HG02943 (cell line): ENCODE measurements around the gene AFG1L.
"Not testable (repeated sequence)": the region's sequence is repeated elsewhere in the genome, so short reads cannot be mapped to it uniquely, and the experiment has no call there.

ENCODE experiments used
- ATAC-seq: cut with Tn5 transposase; IDR thresholded peaks from one replicate; pipeline ENCODE4 v1.9.1; 2021; ENCODE audit warnings: mild to moderate bottlenecking, low read depth, moderate library complexity; ENCODE audit not compliant: unreplicated experiment

AFG1L gene

GRCh38 chr6:108343894-108344293 is 49.0 kb downstream of the AFG1L start:
- no peak for ATAC-seq

DNA sequence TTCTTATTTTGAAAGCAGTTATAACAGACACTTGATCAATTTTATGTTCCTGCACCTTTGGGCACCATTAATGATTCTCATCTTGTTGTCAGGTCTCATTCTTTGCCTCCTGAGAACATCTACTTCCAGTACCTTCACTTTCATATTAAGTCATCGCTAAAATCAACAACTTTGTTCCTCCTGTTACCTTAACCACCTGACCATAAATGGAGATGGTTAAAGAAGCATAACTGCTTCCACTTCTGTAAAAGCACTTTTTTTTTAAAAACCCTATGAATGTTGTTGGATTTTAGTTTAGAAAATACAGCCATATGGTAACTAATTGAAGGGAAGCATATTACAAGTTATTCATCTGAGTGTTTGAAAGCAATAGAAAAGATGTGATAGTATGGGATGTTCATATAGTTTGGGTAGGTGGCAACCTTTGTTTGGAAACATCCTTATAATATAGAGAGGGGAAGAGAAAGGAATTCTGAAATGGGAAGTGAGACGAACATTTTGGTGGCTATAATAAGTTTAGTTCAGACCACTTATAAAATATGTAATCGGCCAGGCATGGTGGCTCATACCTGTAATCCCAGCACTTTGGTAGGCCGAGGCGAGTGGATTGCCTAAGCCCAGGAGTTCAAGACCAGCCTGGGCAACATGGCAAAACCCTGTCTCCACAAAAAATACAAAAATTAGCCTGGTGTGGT is 53.9 kb downstream of the AFG1L start:
- peak; percentile 66 for ATAC-seq

GRCh38 chr6:108350528-108350927 is 55.7 kb downstream of the AFG1L start:
- peak; percentile 71 for ATAC-seq

DNA sequence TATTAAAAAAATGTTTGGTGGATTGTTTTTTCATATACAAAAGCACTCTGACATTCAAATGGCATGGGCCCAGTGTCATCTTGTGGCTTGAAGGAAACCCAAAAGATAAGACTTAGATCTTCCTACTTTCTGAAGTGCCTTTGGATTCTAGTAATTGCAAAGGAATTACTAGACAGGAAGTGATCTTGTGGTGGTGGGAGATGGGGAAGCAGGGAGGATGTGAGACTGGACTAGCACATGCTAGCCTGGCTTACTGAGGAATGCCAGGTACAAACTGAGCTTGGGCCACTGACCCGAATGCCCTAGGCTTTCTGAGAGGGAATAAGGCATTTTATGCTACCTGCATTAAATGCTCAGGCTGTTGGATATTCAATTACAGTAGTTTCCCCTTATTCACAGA is 59.0 kb downstream of the AFG1L start:
- no peak for ATAC-seq

DNA sequence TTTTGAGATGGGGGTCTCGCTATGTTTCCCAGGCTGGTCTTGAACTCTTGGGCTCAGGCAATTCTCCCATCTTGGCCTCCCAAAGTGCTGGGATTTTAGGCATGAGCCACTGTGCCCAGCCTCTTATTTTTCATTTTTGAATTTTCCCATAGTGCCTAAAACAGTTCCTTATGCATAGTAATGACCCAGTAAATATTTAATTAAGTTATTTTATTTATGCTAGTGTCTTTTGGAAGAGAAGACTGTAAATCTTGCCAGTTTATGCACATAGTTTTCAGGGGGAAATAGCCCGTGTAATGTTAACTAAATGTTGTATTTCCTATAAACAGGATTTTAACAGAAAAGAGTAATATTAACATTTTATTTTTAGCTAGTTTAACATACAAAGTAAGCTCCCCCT is 60.3 kb downstream of the AFG1L start:
- ATAC-seq, result no peak

GRCh38 chr6:108355890-108356289 is 61.0 kb downstream of the AFG1L start:
- ATAC-seq, result no peak

GRCh38 chr6:108359901-108360882 is 65.3 kb downstream of the AFG1L start:
- no peak for ATAC-seq

DNA sequence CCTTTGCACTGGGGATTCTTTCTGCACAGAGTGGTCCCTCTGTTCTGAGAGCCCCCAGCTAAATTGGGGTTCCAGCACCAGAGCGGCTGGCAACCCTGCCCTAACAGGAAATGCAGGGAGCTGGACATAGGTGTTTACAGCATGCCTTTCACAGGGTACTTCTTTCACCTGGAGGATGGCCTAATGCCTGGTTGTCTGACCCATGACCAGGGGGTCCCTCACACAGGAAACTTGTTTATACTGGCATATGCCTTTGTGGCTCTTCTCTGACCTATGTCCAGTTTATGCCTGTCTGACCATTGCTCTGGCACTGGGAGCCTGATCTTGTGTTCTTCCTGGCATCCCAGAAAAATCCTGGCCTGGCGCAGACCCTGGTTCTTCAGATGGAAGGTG is 66.1 kb downstream of the AFG1L start:
- no peak for ATAC-seq

- ATAC-seq, result no peak
Observed at GRCh38 chr6:108361312-108361932, 66.6 kb downstream of the AFG1L start.

- no peak for ATAC-seq
Observed at GRCh38 chr6:108362455-108362854, 67.6 kb downstream of the AFG1L start.

DNA sequence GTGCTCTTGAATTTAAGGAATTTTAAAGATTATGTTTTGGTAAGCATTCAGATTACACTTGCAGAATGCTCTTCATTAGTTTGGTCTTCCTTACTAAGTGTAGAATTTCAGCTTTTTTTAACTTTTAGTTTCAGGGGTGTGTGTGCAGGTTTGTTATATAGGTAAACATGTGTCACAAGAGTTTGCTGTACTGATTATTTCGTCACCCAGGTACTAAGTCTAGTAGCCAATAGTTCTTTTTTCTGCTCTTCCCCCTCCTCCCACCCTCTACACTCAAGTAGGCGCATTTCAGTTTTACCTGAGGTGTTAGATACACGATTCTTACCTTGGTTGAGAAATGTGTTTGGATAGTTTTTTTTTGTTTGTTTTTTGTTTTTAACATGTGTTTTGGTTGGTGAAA is 68.3 kb downstream of the AFG1L start:
- ATAC-seq, result no peak

GRCh38 chr6:108363889-108364313 is 69.0 kb downstream of the AFG1L start:
- ATAC-seq, result no peak

- ATAC-seq, result no peak
Observed at GRCh38 chr6:108364470-108364869, 69.6 kb downstream of the AFG1L start.

DNA sequence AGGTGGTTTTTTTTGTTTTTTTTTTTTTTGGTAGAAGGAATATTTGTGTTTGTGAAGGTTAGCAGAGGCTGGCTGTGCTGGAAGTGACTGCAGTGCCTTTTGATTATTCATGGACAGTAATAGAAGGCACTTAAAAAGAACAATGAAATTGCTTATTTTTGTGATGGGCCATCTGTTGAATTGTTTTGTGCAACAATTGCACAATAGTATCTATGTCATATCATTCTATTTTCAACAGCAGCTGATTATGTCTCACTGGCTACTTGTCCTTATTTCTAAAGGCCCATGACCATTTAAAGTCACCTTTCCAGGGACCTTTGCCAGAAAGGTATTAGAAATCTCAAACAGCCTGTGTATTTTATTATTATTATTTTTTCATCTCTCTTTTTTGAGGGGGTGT is 70.6 kb downstream of the AFG1L start:
- no peak for ATAC-seq

- ATAC-seq, result no peak
Observed at GRCh38 chr6:108366236-108366635, 71.4 kb downstream of the AFG1L start.

- ATAC-seq, result no peak
Observed at GRCh38 chr6:108368431-108369030, 73.7 kb downstream of the AFG1L start.

- no peak for ATAC-seq
Observed at GRCh38 chr6:108380876-108381275, 86.0 kb downstream of the AFG1L start.

DNA sequence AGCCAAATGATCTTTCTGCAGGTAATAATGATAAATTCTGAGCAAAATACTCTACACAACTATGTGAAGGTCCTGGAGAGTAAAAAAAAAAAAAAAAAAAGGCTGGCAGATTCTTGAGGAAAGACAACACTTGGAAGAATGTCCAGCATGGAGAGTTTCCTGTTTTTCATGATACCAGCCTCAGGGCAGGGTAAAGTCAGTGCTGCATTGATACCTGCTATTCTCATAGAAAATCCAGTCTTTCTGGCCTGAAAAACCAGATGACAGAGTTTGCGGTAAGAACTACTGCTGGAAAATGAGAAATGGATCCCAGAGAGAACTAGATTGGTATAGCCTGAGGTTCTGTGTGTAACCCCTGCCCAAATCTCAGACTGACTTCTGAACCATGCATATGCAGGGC is 89.1 kb downstream of the AFG1L start:
- ATAC-seq, result no peak

- not testable (repeated sequence) for ATAC-seq
Observed at GRCh38 chr6:108389190-108389589, 94.3 kb downstream of the AFG1L start.

DNA sequence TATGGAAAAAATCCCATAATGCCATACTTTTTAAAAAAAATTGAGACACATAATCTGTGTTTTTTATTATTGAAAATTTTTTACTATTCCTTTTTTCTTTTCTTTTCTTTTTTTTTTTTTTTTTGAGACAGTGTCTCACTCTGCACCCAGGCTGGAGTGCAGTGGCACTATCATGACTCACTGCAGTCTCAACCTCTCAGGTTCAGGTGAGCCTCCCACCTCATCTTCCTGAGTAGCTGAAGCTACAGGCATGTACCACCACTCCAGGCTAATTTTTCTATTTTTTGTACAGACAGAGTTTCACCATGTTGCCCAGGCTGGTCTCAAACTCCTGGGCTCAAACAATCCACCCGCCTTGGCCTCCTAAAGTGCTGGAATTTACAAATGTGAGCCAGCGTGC is 100.4 kb downstream of the AFG1L start:
- ATAC-seq, result no peak

GRCh38 chr6:108403236-108403635 is 108.4 kb downstream of the AFG1L start:
- no peak for ATAC-seq
